HepG2 (cell line): Measurements from ENCODE around the gene HLF. TPM values are rescaled to one million over a fixed set of nuclear protein-coding genes. Genes with fewer than 3 reads are reported as not detected.

ENCODE experiments used
- HNRNPK ChIP-seq: fragments of 200-400 bp; formaldehyde crosslinking; IDR thresholded peaks from 2 replicates; pipeline ENCODE4 v1.6.1; 2018; ENCODE audit warnings: low read length, low read depth, moderate library complexity, mild to moderate bottlenecking; ENCODE audit not compliant: poor library complexity, severe bottlenecking
- KDM5A ChIP-seq: fragments of 200-600 bp; sonication (generic); IDR thresholded peaks from 2 replicates; pipeline ENCODE4 v1.7.0; 2018; ENCODE audit warnings: antibody characterized with exemption, mild to moderate bottlenecking, low read length, borderline replicate concordance
- PCBP2 ChIP-seq: fragments of 200-400 bp; formaldehyde crosslinking; optimal IDR thresholded peaks from 2 replicates; pipeline ENCODE3; 2018; ENCODE audit warnings: low read length, low read depth; ENCODE audit not compliant: poor library complexity, severe bottlenecking
- SOX5 ChIP-seq: IDR thresholded peaks from 2 replicates; pipeline ENCODE4 v1.6.1; 2016; ENCODE audit warnings: borderline replicate concordance
- ZNF124 ChIP-seq: sonication (generic); formaldehyde crosslinking; IDR thresholded peaks from 2 replicates; pipeline ENCODE4 v1.4.0; 2020; ENCODE audit warnings: missing genetic modification reagents
- ZNF230 ChIP-seq: sonication (generic); formaldehyde crosslinking; IDR thresholded peaks from 2 replicates; pipeline ENCODE4 v1.4.0; 2020; ENCODE audit warnings: mild to moderate bottlenecking, missing genetic modification reagents
- ZNF343 ChIP-seq: sonication (generic); formaldehyde crosslinking; IDR thresholded peaks from 2 replicates; pipeline ENCODE4 v1.4.0; 2020; ENCODE audit warnings: mild to moderate bottlenecking, missing genetic modification reagents
- ZNF510 ChIP-seq: sonication (generic); formaldehyde crosslinking; IDR thresholded peaks from 2 replicates; pipeline ENCODE4 v1.4.0; 2020; ENCODE audit warnings: low read depth, mild to moderate bottlenecking, missing genetic modification reagents
- ZNF549 ChIP-seq: sonication (generic); formaldehyde crosslinking; IDR thresholded peaks from 2 replicates; pipeline ENCODE4 v1.5.0; 2020; ENCODE audit warnings: missing genetic modification reagents
- ZSCAN30 ChIP-seq: sonication (generic); formaldehyde crosslinking; IDR thresholded peaks from 2 replicates; pipeline ENCODE4 v1.5.0; 2020; ENCODE audit warnings: mild to moderate bottlenecking, missing genetic modification reagents
- polyA plus RNA-seq, 8 experiments: library from polyadenylated mRNA; depleted of rRNA in 3 of 8; stranded (reverse) in 7 of 8; unstranded in 1 of 8; fragments of >200 nt; fragmentation: Illumina TruSeq in 4 of 8; extraction: Trizol in 4 of 8; gene quantifications; 2 replicates each; pipeline versions ENCODE4 v1.2.1 to v1.2.3, GENCODE V29; 2011 to 2016; ENCODE audit warnings: low read depth in 4 of 8, missing spikeins in 1 of 8, mixed read lengths in 1 of 8; ENCODE audit not compliant: insufficient read depth in 1 of 8
- total RNA-seq, 5 experiments: library from RNA; depleted of rRNA; stranded (reverse); fragments of >200 nt; fragmentation: Illumina TruSeq; extraction: Trizol; gene quantifications; 2 replicates each; pipeline ENCODE4 v1.2.3, GENCODE V29; 2016; ENCODE audit warnings: low read depth in 1 of 5
- TF ChIP-seq, protein P1 (sequence below): sonication (generic); formaldehyde crosslinking; conservative IDR thresholded peaks from 2 replicates; pipeline ENCODE4 v1.4.0; 2020; ENCODE audit warnings: mild to moderate bottlenecking, missing genetic modification reagents, moderate library complexity
- TF ChIP-seq, protein P2 (sequence below): sonication (generic); formaldehyde crosslinking; IDR thresholded peaks from 2 replicates; pipeline ENCODE4 v1.5.0; 2020; ENCODE audit warnings: mild to moderate bottlenecking, missing genetic modification reagents
- TF ChIP-seq, protein P3 (sequence below): sonication (generic); formaldehyde crosslinking; conservative IDR thresholded peaks from 2 replicates; pipeline ENCODE4 v1.8.0; 2022; ENCODE audit warnings: mild to moderate bottlenecking, moderate library complexity, missing genetic modification reagents

HLF gene
- total and polyA plus RNA-seq, 2 of the 13 experiments (the other 11 are each of a cell fraction or from before 2014, with no cell fraction given): 202 to 346 TPM

DNA sequence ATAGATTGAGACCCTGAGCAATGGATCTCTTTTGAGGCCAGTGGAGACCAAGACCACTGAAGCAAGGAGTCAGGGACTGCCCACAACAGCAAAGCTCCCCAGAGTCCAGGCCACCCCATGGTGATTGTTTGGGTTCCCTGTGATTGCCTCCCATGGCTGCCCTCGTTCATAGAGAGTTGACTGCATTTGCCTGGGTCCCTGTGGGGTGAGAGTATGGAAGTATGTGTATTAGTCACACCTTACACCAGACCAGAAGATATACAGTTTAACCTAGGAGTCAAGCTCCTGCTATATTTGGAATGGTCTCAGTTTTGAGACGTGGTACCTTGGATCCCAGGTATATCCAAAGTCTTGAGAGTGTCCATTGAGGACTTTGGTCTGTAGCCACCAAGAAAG is 20.2 kb downstream of the HLF start (continued):
- TF ChIP-seq HNRNPK (no peak), PCBP2 (no peak), KDM5A (no peak), ZNF510 (CRISPR knock-in tag) (no peak), ZNF230 (CRISPR knock-in tag) (no peak; the same call in none of the 2 replicates), SOX5 (no peak), ZNF124 (CRISPR knock-in tag) (no peak), ZSCAN30 (CRISPR knock-in tag) (no peak; the same call in 1 of the 2 replicates), ZNF343 (CRISPR knock-in tag) (no peak), ZNF549 (CRISPR knock-in tag) (no peak)
- TF ChIP-seq, protein P1, sequence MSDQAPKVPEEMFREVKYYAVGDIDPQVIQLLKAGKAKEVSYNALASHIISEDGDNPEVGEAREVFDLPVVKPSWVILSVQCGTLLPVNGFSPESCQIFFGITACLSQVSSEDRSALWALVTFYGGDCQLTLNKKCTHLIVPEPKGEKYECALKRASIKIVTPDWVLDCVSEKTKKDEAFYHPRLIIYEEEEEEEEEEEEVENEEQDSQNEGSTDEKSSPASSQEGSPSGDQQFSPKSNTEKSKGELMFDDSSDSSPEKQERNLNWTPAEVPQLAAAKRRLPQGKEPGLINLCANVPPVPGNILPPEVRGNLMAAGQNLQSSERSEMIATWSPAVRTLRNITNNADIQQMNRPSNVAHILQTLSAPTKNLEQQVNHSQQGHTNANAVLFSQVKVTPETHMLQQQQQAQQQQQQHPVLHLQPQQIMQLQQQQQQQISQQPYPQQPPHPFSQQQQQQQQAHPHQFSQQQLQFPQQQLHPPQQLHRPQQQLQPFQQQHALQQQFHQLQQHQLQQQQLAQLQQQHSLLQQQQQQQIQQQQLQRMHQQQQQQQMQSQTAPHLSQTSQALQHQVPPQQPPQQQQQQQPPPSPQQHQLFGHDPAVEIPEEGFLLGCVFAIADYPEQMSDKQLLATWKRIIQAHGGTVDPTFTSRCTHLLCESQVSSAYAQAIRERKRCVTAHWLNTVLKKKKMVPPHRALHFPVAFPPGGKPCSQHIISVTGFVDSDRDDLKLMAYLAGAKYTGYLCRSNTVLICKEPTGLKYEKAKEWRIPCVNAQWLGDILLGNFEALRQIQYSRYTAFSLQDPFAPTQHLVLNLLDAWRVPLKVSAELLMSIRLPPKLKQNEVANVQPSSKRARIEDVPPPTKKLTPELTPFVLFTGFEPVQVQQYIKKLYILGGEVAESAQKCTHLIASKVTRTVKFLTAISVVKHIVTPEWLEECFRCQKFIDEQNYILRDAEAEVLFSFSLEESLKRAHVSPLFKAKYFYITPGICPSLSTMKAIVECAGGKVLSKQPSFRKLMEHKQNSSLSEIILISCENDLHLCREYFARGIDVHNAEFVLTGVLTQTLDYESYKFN (CRISPR knock-in tag): no peak
- TF ChIP-seq, protein P2, sequence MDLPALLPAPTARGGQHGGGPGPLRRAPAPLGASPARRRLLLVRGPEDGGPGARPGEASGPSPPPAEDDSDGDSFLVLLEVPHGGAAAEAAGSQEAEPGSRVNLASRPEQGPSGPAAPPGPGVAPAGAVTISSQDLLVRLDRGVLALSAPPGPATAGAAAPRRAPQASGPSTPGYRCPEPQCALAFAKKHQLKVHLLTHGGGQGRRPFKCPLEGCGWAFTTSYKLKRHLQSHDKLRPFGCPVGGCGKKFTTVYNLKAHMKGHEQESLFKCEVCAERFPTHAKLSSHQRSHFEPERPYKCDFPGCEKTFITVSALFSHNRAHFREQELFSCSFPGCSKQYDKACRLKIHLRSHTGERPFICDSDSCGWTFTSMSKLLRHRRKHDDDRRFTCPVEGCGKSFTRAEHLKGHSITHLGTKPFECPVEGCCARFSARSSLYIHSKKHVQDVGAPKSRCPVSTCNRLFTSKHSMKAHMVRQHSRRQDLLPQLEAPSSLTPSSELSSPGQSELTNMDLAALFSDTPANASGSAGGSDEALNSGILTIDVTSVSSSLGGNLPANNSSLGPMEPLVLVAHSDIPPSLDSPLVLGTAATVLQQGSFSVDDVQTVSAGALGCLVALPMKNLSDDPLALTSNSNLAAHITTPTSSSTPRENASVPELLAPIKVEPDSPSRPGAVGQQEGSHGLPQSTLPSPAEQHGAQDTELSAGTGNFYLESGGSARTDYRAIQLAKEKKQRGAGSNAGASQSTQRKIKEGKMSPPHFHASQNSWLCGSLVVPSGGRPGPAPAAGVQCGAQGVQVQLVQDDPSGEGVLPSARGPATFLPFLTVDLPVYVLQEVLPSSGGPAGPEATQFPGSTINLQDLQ (CRISPR knock-in tag): no peak
- TF ChIP-seq, protein P3, sequence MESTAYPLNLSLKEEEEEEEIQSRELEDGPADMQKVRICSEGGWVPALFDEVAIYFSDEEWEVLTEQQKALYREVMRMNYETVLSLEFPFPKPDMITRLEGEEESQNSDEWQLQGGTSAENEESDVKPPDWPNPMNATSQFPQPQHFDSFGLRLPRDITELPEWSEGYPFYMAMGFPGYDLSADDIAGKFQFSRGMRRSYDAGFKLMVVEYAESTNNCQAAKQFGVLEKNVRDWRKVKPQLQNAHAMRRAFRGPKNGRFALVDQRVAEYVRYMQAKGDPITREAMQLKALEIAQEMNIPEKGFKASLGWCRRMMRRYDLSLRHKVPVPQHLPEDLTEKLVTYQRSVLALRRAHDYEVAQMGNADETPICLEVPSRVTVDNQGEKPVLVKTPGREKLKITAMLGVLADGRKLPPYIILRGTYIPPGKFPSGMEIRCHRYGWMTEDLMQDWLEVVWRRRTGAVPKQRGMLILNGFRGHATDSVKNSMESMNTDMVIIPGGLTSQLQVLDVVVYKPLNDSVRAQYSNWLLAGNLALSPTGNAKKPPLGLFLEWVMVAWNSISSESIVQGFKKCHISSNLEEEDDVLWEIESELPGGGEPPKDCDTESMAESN (CRISPR knock-in tag): no peak; the same call in 1 of the 2 replicates
